ENCODE data around the gene DLGAP1.

GRCh38 chr18:3447895-3448837, 1006.9 kb downstream of the DLGAP1 start:
- TF ChIP-seq POLR2A (IDR thresholded peaks at IDR 0.05; ENCODE audit: low read length) (peak; percentile 97), GATA1 (IDR thresholded peaks at IDR 0.05; ENCODE audit: low read depth, low read length) (no peak)

Measured in erythroblast (primary cell).